ENCODE results near the gene BMP2K. TPM values are rescaled to one million over a fixed set of nuclear protein-coding genes. Genes with fewer than 3 reads are reported as not detected.
A peak's percentile ranks its signal among the peaks of the same experiment; 100 is the strongest.
"Not testable (repeated sequence)": the region's sequence is repeated elsewhere in the genome, so short reads cannot be mapped to it uniquely, and the experiment has no call there.

BMP2K gene
- total RNA-seq, 2 donors from 2014 or later, result 16.9 to 25.0 TPM

- peak overlapping the region; percentile 86 to 95 for H3K27ac Mint-ChIP-seq
- ATAC-seq (no peak), DNase-seq (ENCODE audit: low spot score in 2 of 2) (no peak)
- peaks cover 0 to 16% of the 10 kb centered on the region in 2 donors for H3K36me3 Mint-ChIP-seq
- no peaks in the 10 kb centered on the region for H3K9me3 Mint-ChIP-seq
These were observed 1.4 kb downstream of the BMP2K start for GRCh38 chr4:78777576-78777940.

GRCh38 chr4:78778530-78778929 is 2.4 kb downstream of the BMP2K start:
- Mint-ChIP-seq H3K9me3 (no peaks in the 10 kb centered on the region), H3K36me3 (peaks cover 0 to 16% of the 10 kb centered on the region in 2 donors), H3K27ac (no peak overlapping the region)
- ATAC-seq, result no peak
- DNase-seq (ENCODE audit: low spot score in 2 of 2), result no peak

- DNase-seq (ENCODE audit: low spot score in 2 of 2) (no peak), ATAC-seq (no peak)
- Mint-ChIP-seq H3K36me3 (peaks cover 0 to 16% of the 10 kb centered on the region in 2 donors), H3K27ac (no peak overlapping the region), H3K9me3 (no peaks in the 10 kb centered on the region)
These were observed 3.1 kb downstream of the BMP2K start for GRCh38 chr4:78779280-78779679.

GRCh38 chr4:78780093-78780492 is 3.9 kb downstream of the BMP2K start:
- H3K9me3 Mint-ChIP-seq, result no peaks in the 10 kb centered on the region
- no peak overlapping the region for H3K27ac Mint-ChIP-seq
- DNase-seq (ENCODE audit: low spot score in 2 of 2) (no peak), ATAC-seq (no peak)
- peaks cover 0 to 16% of the 10 kb centered on the region in 2 donors for H3K36me3 Mint-ChIP-seq

GRCh38 chr4:78781139-78781538 is 5.0 kb downstream of the BMP2K start:
- H3K27ac Mint-ChIP-seq, result no peak overlapping the region
- DNase-seq (ENCODE audit: low spot score in 2 of 2) (no peak), ATAC-seq (no peak)
- H3K9me3 Mint-ChIP-seq, result no peaks in the 10 kb centered on the region
- peaks cover 0 to 14% of the 10 kb centered on the region in 2 donors for H3K36me3 Mint-ChIP-seq

- H3K27ac Mint-ChIP-seq, result no peak overlapping the region
- peaks cover 0 to 11% of the 10 kb centered on the region in 2 donors for H3K36me3 Mint-ChIP-seq
- DNase-seq (ENCODE audit: low spot score in 2 of 2), result no peak
- no peaks in the 10 kb centered on the region for H3K9me3 Mint-ChIP-seq
- ATAC-seq, result no peak
These were observed 5.8 kb downstream of the BMP2K start for GRCh38 chr4:78781924-78782323.

- peaks cover 0 to 4% of the 10 kb centered on the region in 2 donors for H3K36me3 Mint-ChIP-seq
- no peak overlapping the region for H3K27ac Mint-ChIP-seq
- no peak for DNase-seq (ENCODE audit: low spot score in 2 of 2)
- H3K9me3 Mint-ChIP-seq, result no peaks in the 10 kb centered on the region
- no peak for ATAC-seq
These were observed 8.2 kb downstream of the BMP2K start for GRCh38 chr4:78784236-78784865.

- ATAC-seq (peak; percentile 29 to 78), DNase-seq (ENCODE audit: low spot score in 2 of 2) (no peak)
- Mint-ChIP-seq H3K9me3 (no peaks in the 10 kb centered on the region), H3K36me3 (peaks cover 0 to 4% of the 10 kb centered on the region in 2 donors), H3K27ac (no peak overlapping the region)
These were observed 11.3 kb downstream of the BMP2K start for GRCh38 chr4:78787392-78788006.

- ATAC-seq, result no peak
- Mint-ChIP-seq H3K36me3 (peaks cover 0 to 4% of the 10 kb centered on the region in 2 donors), H3K27ac (no peak overlapping the region), H3K9me3 (no peaks in the 10 kb centered on the region)
- DNase-seq (ENCODE audit: low spot score in 2 of 2), result no peak
These were observed 12.1 kb downstream of the BMP2K start for GRCh38 chr4:78788007-78788889.

GRCh38 chr4:78795594-78796416 is 19.7 kb downstream of the BMP2K start:
- H3K27ac Mint-ChIP-seq; H3K9me3 Mint-ChIP-seq; DNase-seq (ENCODE audit: low spot score in 2 of 2); ATAC-seq: not testable (repeated sequence)
- H3K36me3 Mint-ChIP-seq, result peaks cover 7 to 16% of the 10 kb centered on the region in 2 donors

- H3K36me3 Mint-ChIP-seq, result peaks cover 7 to 16% of the 10 kb centered on the region in 2 donors
- ATAC-seq, result no peak
These were observed 20.4 kb downstream of the BMP2K start for GRCh38 chr4:78796526-78796925.

GRCh38 chr4:78797777-78798284 is 21.7 kb downstream of the BMP2K start:
- DNase-seq (ENCODE audit: low spot score in 2 of 2) (no peak), ATAC-seq (no peak)
- Mint-ChIP-seq H3K36me3 (peaks cover 7 to 16% of the 10 kb centered on the region in 2 donors), H3K9me3 (peaks cover 9% of the 10 kb centered on the region in 2 donors), H3K27ac (no peak overlapping the region)

More at GRCh38 chr4:78796526-78796925, 20.4 kb downstream of the BMP2K start:
- no peak for DNase-seq (ENCODE audit: low spot score in 2 of 2)
- no peak overlapping the region for H3K27ac Mint-ChIP-seq
- H3K9me3 Mint-ChIP-seq, result peaks cover 9% of the 10 kb centered on the region in 2 donors

GRCh38 chr4:78799551-78800495 is 23.7 kb downstream of the BMP2K start:
- ATAC-seq (peak; percentile 20 to 98), DNase-seq (ENCODE audit: low spot score in 2 of 2) (no peak)
- peaks cover 6 to 8% of the 10 kb centered on the region in 2 donors for H3K9me3 Mint-ChIP-seq

GRCh38 chr4:78800965-78801364 is 24.8 kb downstream of the BMP2K start:
- H3K27ac Mint-ChIP-seq, result no peak overlapping the region
- ATAC-seq, result no peak
- no peak for DNase-seq (ENCODE audit: low spot score in 2 of 2)
- peaks cover 0 to 3% of the 10 kb centered on the region in 2 donors for H3K9me3 Mint-ChIP-seq
- H3K36me3 Mint-ChIP-seq, result no peaks in the 10 kb centered on the region

More at GRCh38 chr4:78799551-78800495, 23.7 kb downstream of the BMP2K start:
- Mint-ChIP-seq H3K27ac (peak overlapping the region in 1 of 2 donors; percentile 3), H3K36me3 (peaks cover 4 to 7% of the 10 kb centered on the region in 2 donors)

GRCh38 chr4:78803983-78804382 is 27.8 kb downstream of the BMP2K start:
- no peak overlapping the region for H3K27ac Mint-ChIP-seq
- H3K9me3 Mint-ChIP-seq, result peaks cover 3 to 6% of the 10 kb centered on the region in 2 donors
- ATAC-seq (peak in 1 of 2 donors; percentile 34), DNase-seq (ENCODE audit: low spot score in 2 of 2) (no peak)
- peaks cover 0 to 15% of the 10 kb centered on the region in 2 donors for H3K36me3 Mint-ChIP-seq

All from activated naive CD4-positive, alpha-beta T cell treated with anti-CD3 and anti-CD28 coated beads, Interleukin-2, amount 50 U/mL, for 72 hours (primary cell).